GM18868 (cell line): ENCODE measurements around the gene TSPAN15.

Experiments used
- ATAC-seq: cut with Tn5 transposase; IDR thresholded peaks from one replicate; pipeline ENCODE4 v1.9.1; 2021; ENCODE audit warnings: mild to moderate bottlenecking, moderate library complexity; ENCODE audit not compliant: unreplicated experiment

The TSPAN15 gene

DNA sequence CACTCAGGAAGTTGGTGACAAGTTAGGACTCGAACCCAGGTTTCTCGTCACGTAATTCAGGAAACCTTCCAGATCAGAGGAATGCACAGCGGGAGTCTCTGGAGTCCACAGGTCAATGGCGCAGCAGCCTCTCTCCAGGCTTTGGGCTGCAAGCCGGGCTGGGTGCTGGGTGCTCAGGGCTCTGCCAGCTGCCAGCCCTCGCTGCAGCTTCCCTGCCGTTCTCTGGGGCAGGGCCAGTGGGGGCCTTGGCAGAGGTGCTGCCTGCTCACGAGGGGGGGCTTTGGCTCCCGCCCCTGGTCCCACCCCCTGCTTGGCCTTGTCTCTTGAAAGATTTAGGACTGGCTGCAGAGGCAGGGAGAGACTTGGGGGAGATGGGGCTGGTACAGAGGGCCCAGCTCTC lies 34.6 kb upstream of the TSPAN15 start, which contains the start of gene TACR2:
TSS of gene TACR2 (minus strand) at position 224 of the 400 bp plus-strand sequence. CDS start 595 bp downstream, outside the sequence.
- no peak for ATAC-seq

DNA sequence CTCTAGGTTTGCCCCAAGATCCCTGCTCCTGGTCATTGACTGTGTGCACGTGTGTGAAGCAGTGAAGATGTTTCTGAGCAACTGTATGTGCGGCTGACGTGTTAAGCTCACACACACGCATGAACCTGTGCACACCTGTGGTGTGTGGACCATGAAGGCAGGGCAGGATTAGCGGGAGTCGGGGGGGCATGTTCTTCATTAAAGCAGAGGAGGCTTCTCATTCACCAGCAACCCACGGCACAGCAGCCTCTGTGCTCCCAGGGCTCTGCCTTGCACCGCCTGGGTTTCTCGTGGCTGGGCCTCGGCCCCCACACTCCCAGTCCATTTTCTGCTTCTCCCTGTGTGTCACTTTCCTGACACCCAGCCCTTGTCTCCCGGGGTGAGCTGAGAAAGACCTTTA lies 33.7 kb upstream of the TSPAN15 start:
- ATAC-seq: no peak

DNA sequence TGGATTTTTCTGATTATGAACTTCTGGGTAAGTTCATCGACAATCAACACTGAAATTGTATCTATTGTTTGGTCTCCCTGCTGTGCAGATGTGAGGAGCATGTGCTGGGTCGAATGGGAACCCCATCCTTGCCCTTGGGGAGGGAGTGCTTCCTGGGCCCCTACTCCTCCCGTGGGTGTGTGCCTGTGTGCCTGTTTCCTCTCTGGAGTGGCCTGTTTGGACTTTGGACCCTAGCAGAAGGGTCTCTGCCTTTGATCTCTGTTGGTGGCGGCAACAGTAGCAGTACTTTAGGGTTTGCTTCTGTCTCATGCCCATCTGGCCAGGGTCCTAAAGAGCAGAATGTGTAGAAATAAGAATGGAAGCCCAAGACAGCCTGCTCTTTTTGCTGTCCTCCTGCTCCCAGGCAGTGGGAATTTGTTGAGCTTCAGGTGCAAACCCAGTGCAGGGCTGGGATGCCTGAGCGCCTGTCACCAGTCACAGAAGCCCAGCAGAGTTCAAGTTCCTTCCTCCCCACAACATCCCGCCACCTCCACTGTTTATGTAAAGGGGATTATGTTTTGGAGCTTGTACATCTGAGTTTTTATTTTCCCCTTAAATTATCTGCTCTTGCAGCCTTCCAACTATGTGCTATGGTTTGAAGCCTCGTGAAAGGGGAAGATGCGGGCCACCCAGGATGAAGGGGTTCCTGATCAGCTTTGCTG lies 33.1 kb upstream of the TSPAN15 start:
- no peak for ATAC-seq

DNA sequence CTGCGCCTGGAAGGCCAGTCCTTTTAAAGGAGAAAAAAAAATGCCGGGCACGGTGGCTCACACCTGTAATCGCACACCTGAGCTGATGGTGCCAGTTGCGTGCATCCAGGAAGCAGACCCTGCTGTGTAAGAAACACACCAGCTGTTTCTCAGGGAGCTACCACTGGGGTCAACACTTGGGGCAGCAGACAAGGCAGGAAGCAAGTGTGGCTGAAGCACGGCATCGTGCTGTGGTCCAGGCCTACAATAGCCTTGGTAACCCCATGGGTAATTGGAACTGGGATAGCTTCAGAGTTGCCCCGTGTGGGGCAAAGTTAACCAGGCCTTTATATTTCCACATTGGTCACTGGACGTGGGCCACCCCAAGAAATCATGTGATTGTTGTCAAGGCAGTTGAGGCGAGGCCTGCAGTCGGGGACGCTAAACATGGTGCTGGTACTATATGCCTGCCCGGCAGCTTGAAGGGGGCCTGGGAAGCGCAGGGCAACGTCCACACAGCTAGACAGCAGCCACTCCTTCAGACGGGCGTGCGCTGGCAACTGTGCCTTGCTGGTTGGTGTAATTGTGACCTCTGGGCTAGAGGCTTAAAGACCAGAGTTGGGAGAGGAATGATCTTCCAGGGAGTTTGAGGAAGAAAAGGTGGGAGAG lies 32.0 kb upstream of the TSPAN15 start:
- no peak for ATAC-seq

DNA sequence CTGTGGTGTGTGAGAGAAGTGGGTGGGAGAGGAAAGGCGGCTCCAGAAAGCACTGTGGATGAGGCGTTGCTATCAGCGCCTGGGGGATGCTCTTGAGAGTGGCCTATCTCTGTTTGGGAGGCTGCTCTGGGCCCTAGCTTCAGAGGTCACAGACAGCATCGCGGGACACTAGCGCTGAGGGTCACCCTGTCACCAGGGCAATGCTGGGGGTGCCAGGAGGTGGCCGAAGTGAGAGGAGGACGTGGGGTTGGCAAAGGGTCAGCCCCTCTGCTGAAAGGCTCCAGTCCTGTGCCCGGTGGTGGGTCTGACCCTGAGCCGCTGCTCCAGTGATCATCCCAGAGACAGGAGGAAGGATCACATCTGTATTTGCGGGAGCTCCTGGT lies 31.5 kb upstream of the TSPAN15 start:
- no peak for ATAC-seq

DNA sequence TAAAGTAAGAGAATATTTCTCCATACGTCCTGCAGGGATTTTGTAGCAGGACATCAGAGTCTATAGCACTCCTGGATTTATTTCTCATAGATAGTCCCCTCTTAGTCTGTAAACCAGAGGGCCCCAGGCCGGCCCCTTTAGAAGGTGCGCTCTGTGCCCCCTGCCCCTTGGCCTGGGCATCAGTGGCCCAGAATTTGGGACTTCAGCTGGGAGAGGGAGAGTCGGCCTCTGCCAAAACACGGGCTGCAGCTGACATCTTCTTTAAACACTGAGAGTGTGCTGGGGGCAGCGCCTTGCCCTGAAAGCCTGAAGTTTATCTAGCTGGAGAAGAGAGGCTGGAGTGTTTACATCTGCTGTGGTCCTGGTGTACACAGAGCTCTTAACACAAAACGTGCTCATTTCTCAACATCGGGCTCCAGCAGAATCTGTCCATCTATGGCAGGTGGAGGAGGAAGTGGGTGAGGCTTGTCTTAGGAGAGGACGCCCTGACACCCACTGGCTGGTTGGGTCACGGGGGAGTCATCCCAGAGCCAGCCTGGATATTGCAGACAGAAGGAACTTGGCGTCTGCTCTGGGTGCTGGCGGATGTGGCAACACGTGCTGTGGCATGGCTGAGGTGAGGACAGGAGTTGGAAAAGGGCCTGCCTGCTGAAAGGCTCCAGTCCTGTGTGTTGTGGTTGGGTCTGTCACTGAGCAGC lies 29.5 kb upstream of the TSPAN15 start:
- no peak for ATAC-seq

DNA sequence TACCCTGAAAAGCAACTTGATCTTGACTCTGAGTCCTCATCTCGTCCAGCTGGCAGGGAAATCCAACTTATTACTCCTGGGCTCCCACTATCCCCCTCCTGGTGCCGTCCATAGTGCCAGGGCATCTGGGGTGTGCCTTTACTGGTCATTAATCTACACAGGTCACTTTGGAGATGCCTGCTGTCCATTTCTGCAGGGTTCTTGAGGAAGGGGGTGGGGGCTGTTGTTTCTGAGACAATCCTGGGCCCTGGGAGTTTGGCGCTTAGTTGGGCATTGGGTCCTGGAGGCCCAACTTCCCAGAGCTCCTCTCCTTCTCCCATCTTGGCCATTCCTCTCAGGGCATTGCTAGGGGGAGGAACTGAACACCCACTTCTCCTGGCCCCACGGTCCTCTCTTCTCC lies 28.6 kb upstream of the TSPAN15 start:
- ATAC-seq: no peak

DNA sequence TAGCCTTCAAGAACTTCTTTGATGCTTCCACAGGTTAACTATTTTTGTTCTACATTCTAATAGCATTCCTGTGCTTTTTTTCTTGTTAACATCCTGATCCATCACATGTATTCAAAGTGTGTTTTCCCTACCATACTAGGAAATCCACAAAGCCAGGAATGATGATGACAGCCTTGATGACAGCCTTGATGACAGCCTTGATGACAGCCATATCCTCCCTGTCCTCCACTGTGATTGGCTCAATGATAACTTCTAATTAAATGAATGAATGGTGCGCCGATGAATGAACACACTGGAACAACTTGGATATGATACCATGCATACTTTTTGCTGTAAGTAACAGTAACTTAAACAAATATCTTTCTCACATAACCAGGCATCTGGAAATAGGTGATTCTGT lies 26.2 kb upstream of the TSPAN15 start:
- ATAC-seq: no peak

DNA sequence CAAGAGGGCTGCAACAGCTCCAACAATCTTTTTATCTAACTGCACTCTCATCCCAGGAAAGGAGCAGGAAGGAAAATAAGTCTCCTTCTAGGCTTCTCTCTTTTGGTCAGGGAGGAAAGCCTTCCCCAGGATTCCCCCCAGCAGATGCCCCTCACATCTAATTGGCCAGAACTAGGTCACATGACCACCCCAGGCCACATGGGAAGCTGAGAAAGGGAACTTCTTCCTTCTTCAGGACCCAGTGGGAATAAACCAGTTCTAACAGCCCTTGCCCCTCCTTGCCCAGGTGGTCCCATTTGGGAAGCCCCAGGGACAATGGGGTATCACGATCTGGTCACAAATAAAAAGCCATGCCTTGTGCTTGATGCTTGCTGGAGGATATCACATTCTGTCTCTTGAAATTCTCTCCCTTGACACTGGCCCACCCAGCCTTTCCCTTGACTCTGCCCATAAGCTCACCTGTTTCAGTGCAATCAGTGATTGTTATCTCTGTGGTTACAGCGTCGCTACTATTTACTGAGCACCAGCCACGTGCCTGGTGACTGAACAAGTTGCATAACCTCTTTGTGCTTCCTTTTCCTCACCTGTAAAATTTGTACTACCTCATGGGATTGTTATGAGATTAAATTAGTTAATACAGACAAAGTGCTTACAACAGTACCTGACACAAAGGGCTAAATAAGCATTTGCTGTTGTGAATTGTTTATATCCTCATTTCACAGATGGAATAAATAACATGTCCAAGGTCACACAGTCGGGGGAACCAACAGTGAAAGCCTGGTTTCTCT lies 25.6 kb upstream of the TSPAN15 start:
- no peak for ATAC-seq

DNA sequence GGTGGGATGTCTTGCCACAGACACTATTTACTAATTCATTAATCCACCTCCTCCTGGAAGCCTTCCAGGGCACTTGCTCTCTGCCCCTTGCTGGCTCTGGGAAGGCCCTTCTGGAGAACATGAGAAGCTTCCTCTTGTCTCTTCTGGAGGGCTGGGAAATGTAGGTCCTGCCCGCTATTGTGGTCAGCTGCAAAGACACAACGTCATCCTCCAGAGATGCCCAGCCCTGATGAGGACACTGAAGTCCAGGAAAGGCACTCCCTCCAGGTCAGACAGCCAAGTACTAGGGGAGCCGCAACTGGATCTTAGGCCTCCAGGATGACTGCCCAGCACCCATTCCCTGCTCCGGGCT lies 24.9 kb upstream of the TSPAN15 start:
- no peak for ATAC-seq

DNA sequence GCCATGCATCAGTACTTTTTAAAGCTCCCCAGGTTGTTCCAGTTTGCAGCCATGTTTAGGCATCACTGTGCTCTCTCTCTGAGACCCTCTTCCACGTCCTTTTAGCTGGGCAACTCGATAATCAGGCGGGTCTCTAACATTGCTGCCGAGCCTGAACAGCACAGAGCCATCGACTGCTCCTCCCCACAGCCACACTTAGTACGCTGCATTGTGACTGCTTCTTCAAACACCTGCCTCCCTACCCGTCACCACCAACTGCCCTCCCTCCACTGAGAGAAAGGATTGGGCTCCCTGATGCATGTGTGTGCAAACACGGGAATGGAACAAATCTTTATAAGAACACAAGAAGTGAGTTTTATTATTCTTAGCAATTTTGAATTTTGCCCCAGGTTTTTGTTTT lies 23.1 kb upstream of the TSPAN15 start:
- ATAC-seq: no peak

DNA sequence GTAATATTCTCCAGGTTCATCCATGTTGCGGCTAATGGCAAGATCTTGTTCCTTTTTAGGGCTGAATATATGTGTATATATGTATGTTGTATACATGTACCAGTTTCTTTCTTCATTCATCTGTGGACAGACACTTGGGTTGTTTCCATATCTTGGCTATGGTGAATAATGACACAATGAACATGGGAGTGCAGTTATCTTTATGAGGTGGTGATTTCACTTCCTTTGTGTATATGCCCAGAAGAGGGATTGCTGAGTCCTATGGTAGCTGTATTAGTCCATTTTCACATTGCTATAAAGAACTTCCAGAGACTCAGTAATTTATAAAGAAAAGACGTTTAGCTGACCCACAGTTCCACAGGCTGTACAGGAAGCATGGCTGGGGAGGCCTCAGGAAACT lies 17.1 kb upstream of the TSPAN15 start:
- ATAC-seq: no peak

DNA sequence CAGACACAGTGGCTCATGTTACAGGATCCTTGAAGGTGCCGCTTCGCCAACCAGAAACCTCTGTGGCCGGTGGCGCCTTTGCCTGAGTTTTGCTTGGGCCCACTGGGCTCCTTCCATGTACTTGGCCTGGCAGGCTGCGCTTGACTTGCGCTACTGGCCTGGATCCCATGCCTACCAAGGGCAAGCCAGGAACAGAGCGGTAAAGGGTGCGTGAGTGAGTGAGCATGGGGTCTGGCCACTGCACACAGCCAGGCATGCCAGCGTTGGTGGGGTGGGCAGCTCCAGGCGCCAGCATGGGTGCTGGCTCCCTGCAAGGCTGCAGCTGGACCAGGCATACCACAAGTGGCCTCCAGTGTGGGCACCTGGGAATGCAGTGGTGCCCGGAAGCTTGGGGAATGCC lies 16.3 kb upstream of the TSPAN15 start:
- no peak for ATAC-seq

DNA sequence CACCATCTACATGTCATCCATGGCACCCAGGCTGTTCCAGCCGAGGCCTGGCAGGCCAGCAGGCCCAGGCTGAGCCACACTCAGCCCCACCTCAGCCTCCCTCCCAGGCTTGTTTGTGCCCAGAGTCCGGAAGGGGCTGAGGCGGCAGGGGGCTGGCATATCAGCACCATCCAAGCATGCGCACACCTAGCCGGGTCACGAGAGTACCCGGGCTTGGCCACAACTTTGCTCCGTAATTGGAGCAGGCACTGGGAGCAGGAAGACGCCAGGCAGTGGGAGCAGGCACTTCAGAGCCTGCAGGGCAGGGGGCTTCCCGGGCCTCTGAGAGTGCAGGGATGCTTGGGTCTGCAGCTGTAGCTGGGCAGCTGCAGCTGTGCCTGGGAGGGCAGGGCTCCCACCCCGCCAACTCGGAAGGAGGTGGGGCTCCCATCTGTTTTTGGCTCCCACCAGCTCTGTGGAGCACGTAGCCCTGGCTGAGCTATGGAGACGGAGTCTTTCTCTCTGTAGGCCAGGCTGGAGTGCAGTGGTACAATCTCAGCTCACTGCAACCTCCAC lies 15.2 kb upstream of the TSPAN15 start:
- ATAC-seq: no peak

DNA sequence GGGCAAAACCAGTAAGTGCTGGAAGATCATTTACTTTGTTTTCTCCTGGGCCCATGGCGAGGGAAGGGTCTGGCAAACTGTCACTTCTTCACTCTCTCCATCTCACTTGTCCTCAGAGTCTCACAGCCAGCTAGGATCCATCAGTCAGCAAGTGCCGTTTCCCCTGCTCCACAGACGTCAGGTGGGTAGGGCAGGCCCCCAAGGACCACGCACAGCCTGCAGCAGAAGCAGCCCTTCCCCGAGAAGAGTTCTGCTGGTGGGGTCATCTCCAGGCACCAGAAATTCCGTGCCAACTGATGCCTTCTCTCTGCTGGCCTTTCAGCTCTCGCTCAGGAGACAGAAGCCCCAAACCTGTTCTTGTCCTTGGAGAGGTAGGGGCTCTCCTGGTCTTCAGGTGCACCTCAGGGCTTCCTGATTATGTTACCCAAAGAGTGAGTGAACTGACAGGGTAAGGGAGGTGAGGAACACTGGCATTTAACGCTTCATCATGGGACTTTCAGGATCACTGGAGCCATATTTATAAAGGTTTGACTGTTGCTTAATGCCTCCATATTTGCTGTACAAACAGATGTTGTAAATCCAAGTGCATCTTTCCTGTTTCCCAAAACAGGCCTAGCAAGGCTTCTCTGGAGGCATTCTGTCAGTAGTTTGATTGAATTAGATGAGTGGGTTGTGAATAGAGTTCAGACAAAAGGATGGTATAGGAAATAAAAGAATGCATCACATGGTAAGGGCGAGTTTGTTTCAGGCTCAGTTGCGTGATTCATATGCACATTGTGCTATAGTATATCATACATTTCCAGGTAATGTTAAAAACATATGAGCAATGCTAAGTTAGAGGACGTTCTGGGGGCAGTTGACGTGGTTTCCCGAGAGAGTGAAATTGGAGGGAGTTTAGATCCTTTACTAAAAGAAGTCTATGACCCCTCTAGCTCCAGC lies 13.7 kb upstream of the TSPAN15 start:
- no peak for ATAC-seq

DNA sequence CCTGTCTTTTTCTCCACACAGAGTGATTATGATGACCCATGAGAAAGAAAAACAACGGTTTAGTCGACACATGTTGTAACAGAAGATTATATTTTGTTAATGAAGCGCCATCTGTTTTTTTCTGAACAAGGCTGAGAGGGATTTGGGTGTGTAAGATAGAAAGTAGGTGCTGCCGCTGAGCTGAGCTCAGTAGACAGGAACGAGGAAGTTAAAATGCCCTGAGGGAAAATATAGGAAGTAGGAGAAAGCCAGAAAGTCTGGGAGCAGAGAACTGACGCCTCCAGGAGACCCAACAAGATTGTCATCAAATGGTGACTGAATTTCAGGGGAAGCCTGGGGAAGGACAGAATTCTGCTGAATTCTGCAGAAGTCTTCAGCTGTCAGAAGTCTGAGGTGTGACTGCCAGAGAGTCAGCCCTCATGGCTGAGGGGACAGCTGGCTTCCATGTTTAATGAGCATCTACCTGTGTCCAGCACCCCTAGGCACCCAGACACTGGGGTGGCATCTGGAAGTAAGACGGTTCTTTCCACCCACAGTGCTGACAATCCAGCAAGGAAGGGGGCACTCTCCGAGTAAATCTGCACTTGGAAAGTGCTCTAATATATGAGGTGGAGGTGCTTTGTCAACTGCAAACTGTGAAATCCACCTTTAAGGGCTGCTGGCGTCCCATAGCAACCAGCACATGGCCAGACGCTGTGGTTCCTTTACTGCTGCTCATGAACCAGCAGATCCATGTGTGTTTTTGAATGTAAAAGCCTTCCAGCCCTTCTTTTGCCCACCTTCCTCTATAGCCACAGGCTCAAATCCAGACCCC lies 12.5 kb upstream of the TSPAN15 start:
- no peak for ATAC-seq

DNA sequence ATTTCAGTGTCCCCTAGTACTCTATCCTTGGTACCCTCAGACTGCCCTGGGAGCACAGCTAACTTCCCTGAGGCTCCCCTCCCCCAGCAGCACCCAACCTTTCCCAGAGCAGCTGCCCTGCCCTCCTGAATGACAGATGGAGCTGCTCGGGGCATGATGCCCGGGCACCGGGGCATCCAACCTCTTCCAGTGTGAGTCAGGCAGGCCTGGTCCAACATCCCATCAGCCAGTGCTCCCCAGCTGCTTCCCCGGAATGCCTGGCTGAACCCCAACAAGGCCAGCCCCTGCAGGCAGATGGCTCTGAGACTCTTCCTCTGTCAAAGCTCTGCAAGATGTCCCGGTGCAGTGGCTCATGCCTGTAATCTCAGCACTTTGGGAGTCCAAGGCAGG lies 11.9 kb upstream of the TSPAN15 start:
- no peak for ATAC-seq

DNA sequence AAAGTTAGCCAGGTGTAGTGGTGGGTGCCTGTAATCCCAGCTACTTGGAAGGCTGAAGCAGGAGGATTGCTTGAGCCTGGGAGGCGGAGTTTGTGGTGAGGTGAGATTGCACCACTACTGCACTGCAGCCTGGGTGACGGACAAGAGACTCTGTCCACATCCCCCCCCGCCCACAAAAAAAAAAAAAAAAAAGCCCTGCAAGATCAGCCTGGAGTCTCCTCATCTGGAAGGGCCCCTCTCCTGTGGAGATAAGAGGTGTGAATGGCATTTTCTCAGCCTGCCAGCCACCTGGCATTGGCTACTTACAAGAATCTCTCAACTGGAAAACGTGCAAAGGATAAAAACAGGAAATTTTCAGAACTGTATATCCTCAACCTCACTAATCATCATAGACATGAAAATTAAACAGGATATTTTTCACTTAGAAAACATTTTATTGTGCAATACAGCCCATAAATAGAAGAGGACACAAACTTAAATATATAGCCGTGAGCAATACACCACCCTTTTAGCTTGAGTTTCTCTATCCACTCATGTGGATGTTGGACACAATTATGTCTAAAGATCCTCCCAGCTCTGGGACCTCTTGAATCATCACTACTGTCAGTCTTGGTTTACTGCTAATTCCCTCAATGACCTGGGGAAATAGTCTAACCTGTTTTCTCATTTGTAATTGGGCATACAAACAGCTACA lies 11.3 kb upstream of the TSPAN15 start:
- no peak for ATAC-seq

DNA sequence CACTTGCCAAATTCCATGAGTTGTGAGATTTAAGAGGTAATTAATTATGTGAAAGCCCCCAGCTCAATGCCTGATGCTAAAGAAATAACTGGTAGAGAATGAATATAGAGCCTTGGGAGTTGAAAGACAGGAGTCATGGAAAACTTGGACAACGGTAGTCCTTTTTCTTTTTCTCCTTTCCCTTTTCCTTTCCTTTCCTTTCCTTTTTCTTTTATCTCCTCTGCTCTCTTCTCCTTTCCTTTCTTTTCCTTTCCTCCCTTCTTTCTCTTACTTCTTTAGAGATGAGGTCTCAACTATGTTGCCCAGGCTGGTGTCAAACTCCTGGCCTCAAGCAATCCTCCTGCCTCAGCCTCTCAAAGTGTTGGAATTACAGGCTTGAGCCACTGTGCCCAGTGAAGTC lies 7.9 kb upstream of the TSPAN15 start:
- no peak for ATAC-seq
